Neutrophil (primary cell): ENCODE data around the gene TXK.

Experiments used
- H3K27ac ChIP-seq: fragments of 200-600 bp; sonication (generic); 2 replicates; pipeline ENCODE4 v1.5.1; 2016; ENCODE audit warnings: mild to moderate bottlenecking, moderate library complexity
- H3K27me3 ChIP-seq: fragments of 200-600 bp; sonication (generic); 2 replicates; pipeline ENCODE4 v1.6.0; 2016; ENCODE audit warnings: mild to moderate bottlenecking
- H3K36me3 ChIP-seq: fragments of 200-600 bp; sonication (generic); 2 replicates; pipeline ENCODE4 v1.5.1; 2017
- H3K4me1 ChIP-seq, 2 experiments: fragments of 200-600 bp in 1 of 2; sonication (generic) in 1 of 2; 1 replicate in 1 of 2; 2 replicates in 1 of 2; pipeline versions ENCODE4 v1.5.1 to v1.6.1; 2013 to 2016; ENCODE audit warnings: low read depth in 1 of 2, low read length in 1 of 2, mild to moderate bottlenecking in 1 of 2, moderate library complexity in 1 of 2; ENCODE audit not compliant: control insufficient read depth in 1 of 2, insufficient read depth in 1 of 2
- H3K4me3 ChIP-seq, 2 experiments: fragments of 200-600 bp in 1 of 2; sonication (generic) in 1 of 2; 1 replicate in 1 of 2; 2 replicates in 1 of 2; pipeline ENCODE4 v1.5.1; 2013 to 2016; ENCODE audit warnings: low read depth in 1 of 2, low read length in 1 of 2, mild to moderate bottlenecking in 1 of 2, moderate library complexity in 1 of 2
- H3K9me3 ChIP-seq: fragments of 200-600 bp; sonication (generic); 2 replicates; pipeline ENCODE4 v1.5.1; 2016
- CTCF ChIP-seq: fragments of 200-600 bp; sonication (generic); IDR thresholded peaks from 2 replicates; pipeline ENCODE4 v1.5.1; 2016; ENCODE audit warnings: antibody characterized with exemption

TXK gene

DNA sequence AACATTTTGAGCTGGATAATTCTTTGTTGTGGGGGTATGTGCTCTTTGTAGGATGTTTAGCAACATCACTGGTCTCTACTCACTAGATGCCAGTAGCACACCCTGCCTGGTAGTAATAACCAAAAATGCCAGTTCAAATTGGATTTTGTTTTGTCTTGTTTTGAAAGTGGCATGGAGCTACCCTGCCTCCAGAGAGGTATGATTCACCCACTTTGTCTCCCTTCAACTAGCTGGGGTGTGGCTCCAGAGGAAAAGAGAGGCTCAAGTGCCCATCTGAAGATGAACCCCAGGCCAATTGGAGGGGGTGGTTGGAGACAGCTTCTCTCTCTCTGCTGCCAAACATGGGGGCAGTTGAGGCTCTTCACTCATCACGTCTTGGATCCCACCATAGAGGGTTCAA, 83.0 kb downstream of the TXK start:
- Histone ChIP-seq H3K9me3 (no peaks in the 10 kb centered on the region), H3K27ac (no peak overlapping the region), H3K27me3 (peaks cover 9% of the 10 kb centered on the region), H3K4me3 (no peak overlapping the region), H3K4me1 (peaks cover 12 to 17% of the 10 kb centered on the region in 2 experiments), H3K36me3 (no peaks in the 10 kb centered on the region)
- no peak for TF ChIP-seq CTCF

DNA sequence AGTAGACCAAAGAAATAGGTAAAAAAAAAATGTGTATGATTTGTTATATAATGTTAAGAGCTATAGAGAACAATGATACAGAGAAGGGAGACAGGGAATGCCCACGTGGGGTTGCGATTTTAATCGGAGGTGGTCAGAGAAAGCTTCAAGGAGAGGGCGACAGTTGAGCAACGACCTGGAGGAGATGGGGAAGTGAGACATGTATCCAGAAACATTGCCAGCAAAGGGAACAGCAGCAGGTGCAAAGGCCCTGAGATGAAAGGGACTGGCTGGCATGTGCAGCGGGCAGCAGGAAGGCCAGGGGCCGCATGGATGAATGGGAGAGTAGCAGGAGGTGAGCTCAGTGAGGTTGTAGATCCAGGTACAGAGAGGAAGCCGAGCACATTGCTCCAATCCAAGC, 84.6 kb downstream of the TXK start:
- Histone ChIP-seq H3K4me1 (peaks cover 12 to 17% of the 10 kb centered on the region in 2 experiments), H3K27me3 (peaks cover 21% of the 10 kb centered on the region), H3K36me3 (no peaks in the 10 kb centered on the region), H3K4me3 (no peak overlapping the region), H3K27ac (no peak overlapping the region), H3K9me3 (no peaks in the 10 kb centered on the region)
- TF ChIP-seq CTCF = no peak

DNA sequence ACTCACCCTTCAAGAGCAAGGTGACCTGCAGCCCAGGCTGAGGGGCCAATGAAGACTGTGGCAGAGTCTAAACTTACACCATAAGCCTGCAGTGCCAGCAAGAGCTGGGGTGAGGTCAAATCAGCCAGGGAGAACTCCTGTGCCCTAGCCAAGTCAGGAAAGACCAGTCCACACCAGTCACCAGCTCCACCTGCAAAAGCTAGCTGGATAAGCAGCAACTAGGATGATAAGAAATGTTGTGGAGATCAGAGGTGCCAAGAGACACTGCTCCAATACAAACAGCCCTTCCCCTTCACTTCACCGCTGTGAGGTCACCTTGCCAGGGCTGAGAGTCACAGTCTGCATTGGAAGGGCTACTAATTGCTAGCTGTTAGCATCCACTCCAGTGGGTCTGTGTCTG, 86.2 kb downstream of the TXK start:
- Histone ChIP-seq H3K27ac (no peak overlapping the region), H3K4me1 (peaks cover 12 to 17% of the 10 kb centered on the region in 2 experiments), H3K4me3 (no peak overlapping the region), H3K36me3 (no peaks in the 10 kb centered on the region), H3K27me3 (peaks cover 32% of the 10 kb centered on the region), H3K9me3 (no peaks in the 10 kb centered on the region)
- TF ChIP-seq CTCF = no peak

- Histone ChIP-seq H3K4me1 (peaks cover 12 to 17% of the 10 kb centered on the region in 2 experiments), H3K27ac (no peak overlapping the region), H3K27me3 (peaks cover 32% of the 10 kb centered on the region), H3K4me3 (no peak overlapping the region), H3K9me3 (no peaks in the 10 kb centered on the region), H3K36me3 (no peaks in the 10 kb centered on the region)
- TF ChIP-seq CTCF = no peak
Measured at GRCh38 chr4:48047421-48047844, 86.6 kb downstream of the TXK start.

DNA sequence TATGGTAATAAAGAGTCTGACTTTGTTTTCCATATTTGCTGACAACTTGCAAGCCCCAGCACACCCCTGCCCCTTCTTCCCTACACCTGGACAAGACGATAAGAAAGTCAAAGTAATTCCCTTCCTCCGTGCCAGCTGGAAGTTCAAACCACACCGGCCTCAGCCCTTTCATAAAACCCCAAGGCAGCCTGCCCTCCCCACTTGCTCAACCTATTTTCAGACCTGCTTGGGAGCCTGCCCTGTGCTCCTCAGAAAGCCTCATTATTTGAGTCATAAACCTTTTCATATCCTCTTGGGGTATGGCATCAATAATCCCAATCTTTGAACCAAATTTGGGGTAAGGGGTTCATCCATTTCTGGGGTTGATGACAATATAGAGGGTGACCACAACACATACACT, 88.0 kb downstream of the TXK start:
- no peaks in the 10 kb centered on the region for H3K36me3 ChIP-seq
- TF ChIP-seq CTCF = no peak
- peaks cover 12 to 17% of the 10 kb centered on the region in 2 experiments for H3K4me1 ChIP-seq
- no peaks in the 10 kb centered on the region for H3K9me3 ChIP-seq
- peaks cover 32% of the 10 kb centered on the region for H3K27me3 ChIP-seq
- no peak overlapping the region for H3K4me3 ChIP-seq
- no peak overlapping the region for H3K27ac ChIP-seq

- peaks cover 12 to 17% of the 10 kb centered on the region in 2 experiments for H3K4me1 ChIP-seq
- H3K4me3 ChIP-seq = no peak overlapping the region
- H3K27ac ChIP-seq = no peak overlapping the region
- no peak for TF ChIP-seq CTCF
- H3K9me3 ChIP-seq = no peaks in the 10 kb centered on the region
- peaks cover 32% of the 10 kb centered on the region for H3K27me3 ChIP-seq
- H3K36me3 ChIP-seq = no peaks in the 10 kb centered on the region
Measured at GRCh38 chr4:48044298-48044697, 89.8 kb downstream of the TXK start.
